ENCODE results near the gene ASS1.

ASS1 gene

DNA sequence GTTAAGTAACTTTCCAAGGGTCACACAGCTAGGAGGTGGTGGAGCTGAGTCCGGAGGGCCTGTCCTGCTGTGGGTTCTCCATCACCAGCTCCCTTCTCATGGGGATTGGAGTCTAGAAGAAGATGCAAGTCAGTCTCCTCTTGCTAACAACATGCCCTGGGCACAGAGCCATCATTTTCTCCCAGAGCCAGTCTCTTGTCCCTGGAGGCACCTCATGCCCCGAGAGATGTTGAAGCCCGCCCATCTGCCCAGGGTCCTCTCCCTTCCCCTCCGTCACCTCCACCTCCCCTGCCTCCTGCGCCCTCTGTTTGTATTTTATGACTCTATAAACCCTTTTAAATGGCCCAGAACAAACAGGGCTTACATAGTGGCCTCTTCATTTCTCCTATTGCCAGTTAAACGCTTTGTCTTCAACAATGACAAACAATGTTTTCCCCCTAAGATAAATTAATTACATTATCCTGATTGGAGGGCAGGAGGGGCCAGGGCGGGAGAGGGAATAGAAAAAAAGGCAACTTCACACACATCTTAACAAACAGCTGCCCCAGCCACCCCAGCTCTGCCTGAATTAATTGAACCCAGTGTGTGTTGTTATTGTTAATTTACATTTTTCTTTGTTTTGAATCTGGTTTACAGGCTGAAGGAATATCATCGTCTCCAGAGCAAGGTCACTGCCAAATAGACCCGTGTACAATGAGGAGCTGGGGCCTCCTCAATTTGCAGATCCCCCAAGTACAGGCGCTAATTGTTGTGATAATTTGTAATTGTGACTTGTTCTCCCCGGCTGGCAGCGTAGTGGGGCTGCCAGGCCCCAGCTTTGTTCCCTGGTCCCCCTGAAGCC is 55.8 kb downstream of the ASS1 start:
- FAIRE-seq, result no peak

DNA sequence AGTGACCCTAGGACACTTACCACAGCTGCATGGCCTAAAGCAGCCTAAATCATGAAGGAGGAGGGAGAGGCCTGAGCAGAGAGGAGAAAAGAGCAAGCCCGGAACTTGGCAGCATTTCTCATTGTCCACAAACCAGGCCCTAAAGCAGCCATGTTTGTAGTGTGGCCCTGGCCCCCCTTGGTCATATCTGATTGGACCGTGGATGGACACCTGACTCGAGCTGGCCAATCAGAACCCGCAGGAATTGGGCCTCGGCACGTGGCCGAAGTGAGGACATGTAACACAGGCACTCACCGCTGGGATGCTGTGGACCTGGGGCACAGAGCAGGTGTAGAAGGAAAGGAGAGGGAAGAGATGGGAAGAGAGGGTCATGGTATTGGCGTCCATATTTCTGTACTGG is 56.9 kb downstream of the ASS1 start:
- FAIRE-seq, result no peak

DNA sequence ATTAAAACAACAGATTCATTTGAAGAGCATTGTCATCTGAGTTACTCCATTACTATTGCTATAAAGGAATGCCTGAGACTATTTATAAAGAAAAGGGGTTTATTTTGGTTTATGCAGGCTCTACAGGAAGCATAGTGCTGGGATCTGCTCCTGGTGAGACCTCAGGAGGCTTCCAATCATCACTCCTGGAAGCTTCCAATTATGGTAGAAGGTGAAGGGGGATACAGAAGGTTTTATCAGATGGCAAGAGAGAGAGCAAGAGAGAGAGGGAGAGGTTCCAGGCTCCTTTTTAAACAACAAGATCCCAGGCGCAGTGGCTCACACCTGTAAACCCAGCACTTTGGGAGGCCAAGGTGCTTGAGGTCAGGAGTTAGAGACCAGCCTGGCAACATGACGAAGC is 63.5 kb downstream of the ASS1 start:
- FAIRE-seq, result no peak

DNA sequence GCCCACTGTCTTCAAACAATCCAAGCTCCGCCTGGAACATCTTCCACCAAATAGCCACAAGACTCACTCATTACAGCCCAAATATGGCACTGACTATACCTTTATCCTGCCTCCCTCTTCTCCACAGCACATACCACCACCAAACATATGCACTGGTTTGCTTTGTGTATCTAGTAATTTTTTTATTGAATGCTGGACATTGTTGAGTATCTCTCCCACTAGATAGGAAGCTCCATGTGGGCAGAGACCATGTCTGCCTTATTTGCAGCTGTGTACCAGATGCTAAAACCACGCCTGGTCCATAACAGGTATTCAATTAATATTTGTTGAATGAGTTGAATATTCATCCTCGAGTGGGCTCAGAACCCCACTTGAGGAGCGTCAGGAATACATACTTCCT is 67.4 kb downstream of the ASS1 start:
- FAIRE-seq, result no peak

DNA sequence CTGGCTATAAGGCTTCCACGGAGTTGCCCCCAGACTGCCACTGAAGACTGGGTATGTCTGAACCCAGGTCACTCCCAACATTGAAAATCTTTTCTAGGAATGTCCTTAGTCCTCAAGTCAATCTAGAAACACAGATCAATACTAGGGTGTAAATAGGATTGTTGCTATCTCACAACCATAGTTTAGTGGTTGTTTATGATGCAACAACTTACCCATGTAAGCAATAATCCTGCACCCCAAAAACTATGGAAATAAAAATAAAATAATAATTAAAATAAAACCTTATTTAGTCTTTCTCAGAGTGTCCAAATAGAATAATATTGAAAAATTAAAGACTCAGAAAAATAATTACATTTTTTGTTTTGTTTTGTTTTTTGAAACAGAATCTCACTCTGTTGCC is 68.3 kb downstream of the ASS1 start:
- FAIRE-seq, result no peak

DNA sequence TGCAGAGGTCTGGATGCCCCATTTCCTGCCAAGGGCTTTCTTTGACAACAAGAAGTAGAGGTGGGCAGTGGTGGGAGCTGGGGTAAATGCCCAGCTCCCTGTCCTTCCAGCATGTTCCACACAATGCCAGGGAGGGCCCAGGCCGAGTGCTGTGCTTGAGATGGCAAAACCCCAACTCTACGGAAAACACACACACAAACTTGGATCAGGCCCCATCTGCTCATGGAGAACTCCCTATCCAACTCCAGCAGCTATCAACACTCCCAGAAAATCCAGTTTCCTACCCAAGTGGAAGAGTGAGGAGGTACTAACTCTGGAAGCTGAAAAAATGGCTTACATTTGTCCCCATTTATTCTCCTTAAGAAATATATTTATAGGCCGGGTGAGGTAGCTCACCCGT is 73.5 kb downstream of the ASS1 start:
- FAIRE-seq, result no peak

DNA sequence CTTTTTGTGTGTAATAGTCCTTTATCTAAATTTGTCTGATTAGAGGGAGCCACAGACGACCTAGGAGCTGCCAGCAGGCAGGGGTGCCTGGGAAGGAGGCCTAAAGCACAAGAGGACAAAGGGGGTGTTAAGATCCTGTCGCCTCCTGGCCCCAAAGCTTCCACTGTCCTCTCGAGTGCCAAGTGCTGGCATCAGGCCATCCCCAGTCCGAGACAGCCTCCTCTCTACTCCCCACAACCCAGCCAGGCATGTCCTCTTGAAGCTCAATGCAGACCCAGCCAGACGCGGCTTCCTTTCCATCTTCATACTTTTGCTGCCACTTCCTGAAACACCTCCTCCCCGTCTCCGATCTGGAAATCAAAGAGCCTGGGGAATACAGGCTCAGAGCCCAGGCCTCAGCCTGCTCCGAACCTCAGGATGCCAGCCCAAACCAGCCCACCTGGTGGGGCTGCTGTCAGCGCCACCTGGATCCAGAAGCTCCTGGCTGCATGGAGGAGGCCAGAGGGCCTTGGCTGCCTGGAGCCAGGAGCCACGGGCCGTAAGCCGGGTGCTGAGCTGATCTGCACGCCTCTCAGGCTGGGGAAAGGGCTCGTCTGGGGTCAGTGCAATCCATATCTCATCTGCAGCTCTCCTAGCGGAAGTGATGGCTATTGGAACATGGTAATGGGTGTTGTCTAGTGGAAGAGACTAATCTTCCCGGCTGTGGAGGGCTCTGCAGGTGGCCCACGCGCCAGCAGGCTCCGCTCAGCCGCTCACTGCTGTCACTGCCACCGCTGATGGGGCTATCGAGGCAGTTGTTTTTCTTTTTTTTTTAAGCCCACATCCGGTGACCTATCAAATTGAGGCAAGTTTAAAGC is 74.4 kb downstream of the ASS1 start:
- no peak for FAIRE-seq

DNA sequence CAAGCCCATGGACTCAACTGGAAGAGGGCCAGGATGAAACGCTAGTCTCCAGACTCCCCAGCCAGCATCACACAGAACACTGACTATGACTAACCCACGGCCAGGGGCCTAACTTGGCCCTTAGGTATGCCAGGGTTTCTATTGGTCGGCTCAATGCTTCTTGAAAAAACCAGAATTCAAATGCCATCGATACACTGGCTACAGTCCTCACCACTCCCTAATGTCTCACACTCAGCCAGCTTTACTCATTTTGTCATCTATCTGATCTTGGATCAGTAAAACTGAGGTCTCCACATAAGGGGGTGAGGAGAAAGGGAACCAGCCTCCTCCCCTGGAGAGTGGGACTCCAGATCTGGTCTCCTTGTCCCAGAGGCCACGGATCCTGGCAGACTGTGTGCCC is 75.2 kb downstream of the ASS1 start:
- FAIRE-seq, result no peak

DNA sequence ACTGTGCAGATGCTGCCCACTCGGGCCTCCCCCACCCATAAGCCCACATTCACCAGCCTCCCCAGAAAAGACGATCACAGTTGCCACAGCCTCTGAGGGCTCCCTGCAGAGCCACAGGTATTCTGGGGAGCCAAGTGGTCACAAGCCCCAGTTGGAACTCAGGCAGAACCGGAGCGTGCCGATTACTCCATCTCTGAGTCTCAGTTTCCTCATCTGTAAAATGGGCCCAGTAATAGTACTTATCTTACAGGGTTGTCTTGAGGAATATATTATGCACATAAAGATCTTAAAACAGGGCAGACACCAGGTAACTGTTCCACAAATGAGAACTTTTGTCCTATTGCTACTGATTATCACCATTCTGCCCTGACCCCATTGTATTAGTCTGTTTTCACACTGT is 77.0 kb downstream of the ASS1 start:
- FAIRE-seq, result no peak

DNA sequence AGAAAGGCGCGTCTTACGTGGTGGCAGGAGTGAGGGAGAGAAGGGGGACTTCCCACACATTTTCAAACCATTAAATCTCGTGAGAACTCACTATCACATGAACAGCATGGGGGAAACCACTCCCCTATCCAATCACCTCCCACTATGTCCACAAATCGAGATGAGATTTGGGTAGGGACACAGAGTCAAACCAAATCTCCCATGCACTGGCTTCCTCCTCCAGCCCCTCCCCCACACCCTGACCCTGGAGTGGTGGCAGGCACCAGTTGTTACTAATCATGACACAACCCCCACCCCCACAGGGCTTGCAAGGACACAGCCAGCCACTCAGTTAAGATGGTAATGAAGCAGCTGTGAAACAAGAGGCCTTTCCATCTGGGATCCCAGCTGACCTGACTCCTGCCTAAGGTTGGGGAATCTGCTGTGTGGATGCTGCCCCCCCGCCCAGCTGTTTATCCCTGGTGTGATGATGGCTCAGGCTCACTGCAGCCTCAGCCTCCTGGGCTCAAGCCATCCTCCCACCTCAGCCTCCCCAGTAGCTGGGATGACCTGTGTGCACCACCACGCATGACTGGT is 77.6 kb downstream of the ASS1 start:
- FAIRE-seq, result no peak

DNA sequence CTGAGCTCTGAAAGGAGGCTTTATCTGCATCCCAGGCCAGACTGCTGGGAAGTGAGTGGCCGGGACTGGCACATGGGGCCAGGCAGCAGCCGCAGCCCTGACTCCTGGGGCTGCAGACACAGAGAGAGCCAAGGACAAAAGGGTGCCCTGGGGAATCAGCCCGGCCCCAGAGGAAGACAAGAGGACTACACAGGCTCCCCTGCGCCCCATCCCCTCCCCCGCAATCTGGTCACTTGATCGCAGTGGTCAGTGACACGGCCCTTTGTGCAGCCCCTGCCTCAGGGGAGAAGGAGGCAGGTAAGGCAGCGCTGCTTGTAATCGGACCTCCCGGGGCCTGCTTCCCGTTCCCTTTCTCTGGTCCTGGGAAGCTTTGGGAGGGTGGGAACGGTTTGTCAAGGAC is 79.2 kb downstream of the ASS1 start:
- no peak for FAIRE-seq

DNA sequence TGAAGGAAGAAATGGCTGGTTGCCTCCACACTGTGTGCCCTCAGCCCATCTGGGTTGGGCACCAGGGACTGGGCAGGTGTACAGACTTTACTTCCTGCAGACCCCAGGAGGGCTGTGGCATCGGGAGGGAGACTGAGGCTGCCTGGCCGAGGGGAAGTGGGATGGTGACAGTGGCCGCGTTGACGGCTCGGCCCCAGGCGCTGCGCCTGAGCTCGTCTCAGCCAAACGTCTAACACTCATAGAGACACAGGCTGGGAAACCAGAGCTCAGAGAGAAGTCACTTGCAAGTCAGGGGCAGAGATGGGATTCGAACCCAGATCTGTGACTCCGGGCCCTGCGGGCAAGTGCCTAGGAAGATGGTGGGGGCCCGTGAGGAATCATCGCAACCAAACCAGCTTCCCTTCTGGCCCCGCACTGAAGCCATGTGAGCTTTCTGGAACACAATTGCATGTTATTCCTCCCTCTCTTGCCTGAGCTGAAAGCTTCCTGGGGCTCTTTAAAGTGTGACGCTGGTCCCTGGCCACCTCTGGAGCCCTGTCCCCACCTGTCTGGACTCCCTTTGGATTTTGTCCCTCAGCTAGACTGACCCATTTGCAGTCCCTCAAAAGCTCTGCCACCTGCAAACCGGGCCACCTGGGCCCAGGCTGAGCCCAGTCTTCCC is 81.6 kb downstream of the ASS1 start:
- FAIRE-seq, result no peak

DNA sequence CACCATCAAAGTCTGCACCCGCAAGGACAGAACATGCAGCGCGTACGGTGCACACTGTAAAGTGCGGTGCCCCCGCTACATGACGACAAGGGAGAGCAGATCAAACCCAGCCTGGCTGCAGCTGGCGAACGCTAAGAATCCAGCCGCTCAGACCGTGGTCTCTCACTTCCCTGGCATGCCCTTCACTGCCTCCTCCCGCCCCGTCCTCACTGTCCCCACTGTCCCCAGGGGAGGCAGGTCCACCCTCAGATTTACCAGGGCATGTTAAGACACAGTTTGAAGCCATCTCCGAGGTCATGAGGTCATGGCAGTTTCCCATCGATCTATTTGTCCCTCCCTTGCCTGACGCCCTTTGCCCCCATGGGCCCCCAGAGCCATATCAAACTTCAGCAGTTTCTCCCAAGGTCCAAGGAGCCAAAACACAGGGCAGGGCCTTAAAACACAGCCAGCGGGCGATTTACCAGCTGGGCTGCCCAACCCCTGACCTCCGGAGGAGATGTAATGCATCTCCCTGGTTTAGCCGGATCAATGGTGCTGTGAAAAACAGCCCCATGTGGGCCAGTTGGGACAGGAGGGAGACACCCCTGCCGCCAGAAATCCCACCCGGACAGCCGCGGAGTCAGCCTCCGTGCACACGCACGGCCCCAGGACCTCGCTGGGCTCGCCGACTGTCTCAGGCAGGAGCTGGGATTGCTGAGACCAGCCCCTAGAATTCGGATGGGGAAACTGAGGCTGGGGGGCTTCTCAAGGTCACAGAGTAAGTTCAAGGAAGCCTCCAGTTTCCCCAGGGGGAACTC is 82.3 kb downstream of the ASS1 start:
- no peak for FAIRE-seq

DNA sequence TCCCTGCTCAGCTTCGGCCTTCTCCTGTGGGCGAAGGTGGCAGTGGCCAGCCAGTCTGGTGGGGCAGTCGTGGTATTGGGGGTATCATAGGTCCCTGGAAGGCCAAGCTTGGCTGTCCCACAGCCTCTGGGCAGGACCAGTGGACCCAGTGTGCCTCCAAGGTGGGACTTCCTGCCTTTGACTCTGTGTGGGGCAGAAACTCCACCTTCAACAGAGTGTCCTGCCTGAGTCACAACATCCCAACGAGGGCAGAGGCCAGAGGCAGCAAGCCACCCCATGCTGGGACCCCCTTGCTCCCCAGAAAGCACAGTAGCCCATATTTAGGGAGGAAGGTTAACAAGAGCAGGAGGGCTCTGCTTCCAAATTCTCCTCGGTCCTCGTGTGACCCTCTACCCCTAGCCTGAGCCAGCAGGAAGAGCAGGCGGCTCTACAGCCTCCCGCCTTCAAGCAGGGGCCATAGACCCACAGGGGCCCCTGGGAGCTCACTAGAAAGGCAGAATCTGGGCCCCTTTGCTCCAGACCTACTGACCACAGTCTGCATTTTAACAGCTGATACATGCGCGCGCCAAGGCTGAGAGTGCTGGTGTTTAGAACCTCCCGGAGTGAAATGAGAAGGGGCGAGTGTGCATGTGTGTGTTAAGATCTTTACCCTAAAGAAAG is 83.0 kb downstream of the ASS1 start:
- no peak for FAIRE-seq

DNA sequence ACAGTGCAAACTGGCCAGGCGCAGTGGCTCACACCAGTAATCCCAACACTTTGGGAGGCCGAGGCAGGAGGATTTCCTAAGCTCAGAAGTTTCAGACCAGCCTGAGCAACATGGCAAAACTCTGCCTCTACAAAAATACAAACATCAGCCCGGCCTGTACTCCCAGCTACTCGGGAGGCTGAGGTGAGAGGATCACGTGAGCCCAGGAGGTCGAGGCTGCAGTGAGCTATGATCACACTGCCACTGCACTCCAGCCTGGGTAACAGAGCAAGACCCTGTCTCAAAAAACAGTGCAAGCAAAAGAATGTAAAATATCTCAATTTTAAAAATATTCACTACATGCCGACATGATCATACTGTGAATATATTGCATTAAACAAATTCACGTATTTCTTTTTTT is 83.9 kb downstream of the ASS1 start:
- FAIRE-seq, result no peak

DNA sequence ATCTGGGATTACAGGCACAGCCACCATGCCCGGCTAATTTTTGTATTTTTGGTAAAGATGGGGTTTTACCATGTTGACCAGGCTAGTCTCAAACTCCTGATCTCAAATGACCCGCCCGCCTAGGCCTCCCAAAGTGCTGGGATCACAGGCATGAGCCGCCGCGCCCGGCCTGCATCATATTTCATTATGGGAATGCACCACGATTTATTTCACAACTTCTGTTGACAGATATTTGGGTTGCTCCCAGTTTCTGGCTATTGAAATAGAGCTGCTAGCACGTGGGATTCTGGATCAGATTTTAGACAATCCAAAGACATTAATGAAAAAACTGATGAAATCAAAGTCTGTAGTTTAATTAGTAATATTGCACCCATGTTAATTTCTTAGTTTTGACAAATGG is 86.2 kb downstream of the ASS1 start:
- FAIRE-seq, result no peak

DNA sequence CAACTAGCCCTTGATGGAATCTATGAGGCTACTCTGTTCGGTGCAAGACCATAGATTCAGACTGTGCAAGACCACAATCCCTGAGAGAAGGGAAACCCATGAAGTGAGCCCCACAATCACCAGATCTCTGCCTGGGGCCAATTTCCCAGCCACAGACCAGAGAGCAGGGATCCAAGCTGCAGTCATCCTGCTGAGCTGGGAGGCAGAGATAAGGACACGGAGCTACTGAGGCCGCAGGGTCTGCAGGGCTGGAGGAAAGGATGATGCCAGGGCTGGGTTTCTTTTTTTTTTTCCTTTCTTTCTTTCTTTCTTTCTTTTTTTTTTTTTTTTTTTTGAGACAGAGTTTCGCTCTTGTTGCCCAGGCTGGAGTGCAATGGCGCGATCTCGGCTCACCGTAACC is 86.9 kb downstream of the ASS1 start:
- no peak for FAIRE-seq

DNA sequence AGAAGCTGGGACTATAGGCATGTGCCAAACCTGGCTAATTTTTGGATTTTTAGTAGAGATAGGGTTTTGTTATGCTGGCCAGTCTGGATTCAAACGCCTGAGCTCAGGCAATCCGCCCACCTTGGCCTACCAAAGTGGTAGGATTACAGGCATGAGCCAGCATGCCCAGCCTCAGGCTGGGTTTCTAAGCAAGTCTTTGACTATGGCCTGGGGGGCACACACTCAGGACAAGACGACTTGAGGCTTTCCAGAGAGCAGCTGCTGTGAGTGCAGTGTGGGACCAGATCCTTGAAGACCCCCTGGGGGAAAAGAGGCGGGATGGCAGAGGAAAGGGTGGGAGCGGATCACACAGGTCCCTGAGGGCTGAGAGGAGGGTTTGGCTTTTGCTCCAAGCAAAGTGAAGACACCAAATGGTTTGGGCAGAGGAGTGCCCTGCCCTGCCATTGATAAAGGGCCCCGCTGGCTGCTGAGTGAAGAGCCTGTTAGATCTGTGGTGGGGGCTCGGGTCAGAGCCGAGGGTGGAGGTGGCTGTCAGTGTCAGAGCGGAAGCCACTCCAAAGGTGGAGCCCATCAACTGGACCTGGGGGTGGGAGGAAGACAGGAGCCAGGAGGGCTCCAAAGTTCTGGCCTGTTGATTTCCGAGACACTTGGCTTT is 87.8 kb downstream of the ASS1 start:
- no peak for FAIRE-seq

DNA sequence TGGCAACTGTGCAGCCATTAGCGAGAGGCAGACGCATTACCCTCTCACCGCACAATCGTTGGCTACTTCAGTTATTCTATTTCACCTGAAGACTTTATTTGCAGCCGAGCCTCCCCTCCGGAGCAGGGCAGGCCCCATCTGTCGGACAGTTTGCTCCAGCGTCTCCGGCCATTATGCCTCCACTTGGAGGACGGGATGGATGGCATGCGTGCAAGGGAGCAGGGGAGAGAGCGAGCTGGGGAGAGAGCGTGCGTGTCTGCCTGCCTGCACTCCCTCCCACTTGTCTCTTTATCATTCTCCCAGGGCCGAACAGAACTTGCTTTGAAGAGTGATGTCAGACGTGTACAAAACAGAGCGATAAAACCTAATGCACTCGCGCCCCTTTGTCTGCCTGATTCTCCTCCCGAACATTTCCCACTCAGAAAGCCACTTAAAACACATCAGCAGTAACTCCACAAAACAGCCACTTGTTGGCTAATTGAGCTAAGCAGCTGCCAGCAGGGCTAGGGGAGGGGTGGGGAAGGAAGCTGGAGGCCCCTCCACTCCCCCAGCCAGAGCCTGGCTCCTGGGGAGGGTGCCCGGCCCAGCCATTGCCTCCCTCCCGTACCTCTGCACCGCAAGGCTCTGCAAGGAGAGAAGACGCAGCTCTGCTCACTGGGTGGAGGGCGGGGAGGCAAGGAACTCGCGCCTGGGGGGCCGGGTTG is 91.2 kb downstream of the ASS1 start:
- FAIRE-seq, result no peak

DNA sequence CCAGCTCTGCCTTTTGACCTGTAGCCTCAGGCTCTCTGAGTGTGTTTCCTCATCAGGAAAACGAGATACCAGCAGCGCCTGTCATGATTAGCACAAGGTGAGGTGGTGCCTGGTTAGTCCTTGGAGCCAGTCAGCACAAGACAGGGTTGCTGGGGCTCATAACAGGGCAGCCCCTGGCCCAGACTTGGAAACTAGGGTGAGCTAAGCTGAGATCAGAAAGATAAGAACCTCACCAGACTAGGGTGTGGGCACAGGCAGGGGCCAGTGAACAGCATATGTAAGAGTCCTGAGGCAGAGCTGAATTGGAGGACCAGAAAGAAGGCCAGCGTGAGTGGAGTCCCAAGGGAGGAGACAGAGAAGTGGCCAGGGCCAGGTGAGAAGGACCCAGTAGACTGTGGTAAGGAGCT is 91.9 kb downstream of the ASS1 start:
- no peak for FAIRE-seq
